HUES64 (cell line): ENCODE measurements around the gene RPS6KA5.

Experiments
- H3K27ac ChIP-seq: 2 replicates; pipeline ENCODE4 v1.7.0; 2013; ENCODE audit warnings: low read depth, low read length, inconsistent platforms
- H3K27me3 ChIP-seq: 2 replicates; pipeline ENCODE4 v1.6.1; 2013; ENCODE audit warnings: mild to moderate bottlenecking, low read length; ENCODE audit not compliant: insufficient read depth
- H3K36me3 ChIP-seq: 2 replicates; pipeline ENCODE4 v1.6.1; 2013; ENCODE audit warnings: mild to moderate bottlenecking, low read length; ENCODE audit not compliant: insufficient read depth
- H3K4me1 ChIP-seq: 2 replicates; pipeline ENCODE4 v1.6.1; 2013; ENCODE audit warnings: mild to moderate bottlenecking, low read length, moderate library complexity; ENCODE audit not compliant: insufficient read depth
- H3K4me3 ChIP-seq: 2 replicates; pipeline ENCODE4 v1.5.1; 2013; ENCODE audit warnings: mild to moderate bottlenecking, low read length, moderate library complexity
- H3K9ac ChIP-seq: 2 replicates; pipeline ENCODE4 v1.6.1; 2013; ENCODE audit warnings: mild to moderate bottlenecking, low read depth, low read length
- H3K9me3 ChIP-seq: 2 replicates; pipeline ENCODE4 v1.6.1; 2013; ENCODE audit warnings: low read depth, low read length; ENCODE audit not compliant: insufficient read depth
- WGBS: fragments of 150-250, 120-280 bp; methylation state at CpG from one replicate; pipeline ENCODE4 v1.1.7; 2013; ENCODE audit warnings: missing lambda C conversion rate; 5-methylcytosine and 5-hydroxymethylcytosine counted together

The RPS6KA5 gene

GRCh38 chr14:90936757-90937440 is 123.5 kb downstream of the RPS6KA5 start:
- Histone ChIP-seq H3K9me3 (peaks cover 27% of the 10 kb centered on the region), H3K4me3 (no peak overlapping the region), H3K4me1 (no peaks in the 10 kb centered on the region), H3K27ac (no peak overlapping the region), H3K36me3 (no peaks in the 10 kb centered on the region), H3K9ac (no peak overlapping the region), H3K27me3 (no peaks in the 10 kb centered on the region)
- 93% methylated on average over 2 of the region's 3 CpGs for WGBS

DNA sequence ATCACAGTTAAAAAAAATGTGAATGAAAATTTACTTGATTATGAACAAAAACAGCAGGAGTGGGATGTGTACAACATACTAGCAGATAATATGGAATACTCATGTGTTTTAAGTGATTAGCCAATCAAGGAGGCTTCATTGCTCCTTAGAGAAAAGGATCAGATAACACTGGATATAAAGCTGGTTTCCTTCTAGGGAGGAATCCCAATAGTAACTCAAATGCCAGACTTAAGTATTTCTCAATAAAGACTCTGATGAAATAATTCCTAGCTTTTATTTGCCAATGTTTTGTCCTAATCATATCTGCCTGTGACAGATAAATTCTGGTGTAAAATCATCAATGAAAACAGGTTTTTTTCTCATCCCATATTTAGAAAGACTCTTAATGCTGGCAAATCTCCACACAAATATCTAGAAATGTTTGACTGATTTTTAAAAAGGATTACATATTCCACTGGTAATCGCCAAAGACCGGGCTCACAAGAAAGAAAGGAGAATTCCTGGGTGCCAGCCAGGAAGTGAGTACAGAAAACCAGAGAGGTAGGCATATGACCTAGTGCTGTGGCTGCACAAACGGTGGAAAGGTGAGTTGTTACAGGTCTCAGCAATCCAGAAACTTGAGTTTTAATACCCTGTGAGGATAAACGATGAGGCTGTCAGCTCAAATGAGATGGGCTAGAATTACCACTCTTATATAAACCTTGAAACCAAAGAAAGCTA is 135.7 kb downstream of the RPS6KA5 start:
- Histone ChIP-seq H3K9ac (no peak overlapping the region), H3K27ac (no peak overlapping the region), H3K4me3 (no peak overlapping the region), H3K36me3 (no peaks in the 10 kb centered on the region), H3K9me3 (no peaks in the 10 kb centered on the region), H3K4me1 (no peaks in the 10 kb centered on the region), H3K27me3 (no peaks in the 10 kb centered on the region)
- 91% methylated on average over 4 of the region's 4 CpGs for WGBS

DNA sequence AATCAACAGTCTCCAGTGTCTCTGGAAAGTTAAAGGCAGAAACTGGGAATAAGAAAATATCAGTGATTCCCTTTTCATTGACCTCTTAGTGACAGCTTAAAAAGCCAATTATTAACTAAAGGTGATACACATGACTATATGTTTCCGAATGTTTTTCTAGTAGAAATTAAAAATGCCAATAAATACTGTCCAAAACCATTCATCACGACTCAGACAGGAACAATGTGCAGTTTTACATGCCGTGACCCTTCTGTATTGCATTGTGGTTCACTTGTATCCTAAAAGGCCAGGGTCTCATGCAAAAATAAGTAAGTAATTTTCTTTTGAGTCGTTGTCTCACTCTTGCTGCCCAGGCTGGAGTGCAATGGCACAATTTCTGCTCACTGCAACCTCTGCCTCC is 138.3 kb downstream of the RPS6KA5 start:
- H3K9ac ChIP-seq: no peak overlapping the region
- no peaks in the 10 kb centered on the region for H3K4me1 ChIP-seq
- H3K9me3 ChIP-seq: no peaks in the 10 kb centered on the region
- H3K4me3 ChIP-seq: no peak overlapping the region
- no peaks in the 10 kb centered on the region for H3K36me3 ChIP-seq
- no peaks in the 10 kb centered on the region for H3K27me3 ChIP-seq
- WGBS: 96% methylated on average over 4 of the region's 4 CpGs
- H3K27ac ChIP-seq: no peak overlapping the region

DNA sequence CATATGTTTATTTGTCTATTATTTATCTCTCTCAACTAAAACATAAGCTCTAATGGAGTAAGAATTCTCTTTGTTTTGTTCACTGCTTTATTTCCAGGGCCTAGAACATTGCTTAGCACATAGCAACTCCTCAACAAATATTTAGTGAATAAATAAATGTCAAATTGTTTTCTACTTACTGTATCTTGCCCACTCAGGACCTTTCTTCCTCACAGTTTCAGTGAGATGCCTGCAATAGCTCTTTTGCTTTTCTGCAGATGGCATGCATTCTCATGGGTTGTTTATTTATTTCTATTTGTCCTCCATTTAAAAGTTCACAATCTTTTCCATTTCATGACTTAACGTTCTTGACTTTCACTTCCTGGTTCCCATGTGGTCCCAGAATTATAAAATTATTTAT is 149.3 kb downstream of the RPS6KA5 start:
- Histone ChIP-seq H3K4me3 (no peak overlapping the region), H3K9ac (no peak overlapping the region), H3K36me3 (no peaks in the 10 kb centered on the region), H3K9me3 (no peaks in the 10 kb centered on the region), H3K27ac (no peak overlapping the region), H3K27me3 (no peaks in the 10 kb centered on the region), H3K4me1 (no peaks in the 10 kb centered on the region)
- no CpG with 5 or more reads among the region's 1 CpG for WGBS

DNA sequence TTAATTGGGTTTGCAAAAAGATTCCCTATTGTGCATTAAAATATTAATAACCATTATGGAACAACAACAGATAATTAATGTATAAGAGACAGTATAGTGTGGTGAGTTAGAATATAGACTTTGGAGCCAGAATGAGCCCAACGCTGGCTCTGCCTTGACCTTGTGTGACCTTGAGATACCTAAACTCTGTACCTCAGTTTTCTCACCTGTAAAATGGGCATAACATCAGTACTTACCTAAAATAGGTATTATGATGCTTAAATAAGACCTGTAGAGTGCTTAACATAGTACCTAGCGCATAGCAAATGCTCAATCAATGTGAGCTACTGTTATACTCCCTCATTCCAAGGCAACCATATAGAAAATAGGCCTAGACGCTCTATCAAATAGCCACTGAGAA is 153.3 kb downstream of the RPS6KA5 start:
- Histone ChIP-seq H3K36me3 (no peaks in the 10 kb centered on the region), H3K9me3 (no peaks in the 10 kb centered on the region), H3K4me3 (no peak overlapping the region), H3K9ac (no peak overlapping the region), H3K27ac (no peak overlapping the region), H3K4me1 (no peaks in the 10 kb centered on the region), H3K27me3 (no peaks in the 10 kb centered on the region)
- 100% methylated on average over 3 of the region's 3 CpGs for WGBS

DNA sequence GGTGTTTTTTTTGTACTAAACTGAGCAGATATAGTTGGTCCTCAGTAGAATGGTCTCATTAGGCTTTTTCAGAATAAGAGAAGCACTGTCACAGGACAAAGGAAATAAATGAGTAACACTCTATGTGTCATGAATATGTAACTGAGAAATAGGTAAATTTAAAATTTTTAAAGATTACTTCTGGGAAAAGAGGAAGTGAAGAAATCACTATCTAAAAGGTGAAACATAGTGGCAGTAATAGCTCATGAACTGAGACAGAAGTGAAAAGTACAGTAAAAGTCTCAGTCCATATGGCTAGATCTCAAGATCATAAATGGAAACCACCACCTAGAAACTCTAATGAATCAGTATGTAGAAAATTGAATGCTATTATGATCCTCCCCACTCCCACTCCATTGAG is 154.9 kb downstream of the RPS6KA5 start:
- Histone ChIP-seq H3K4me1 (no peaks in the 10 kb centered on the region), H3K27me3 (no peaks in the 10 kb centered on the region), H3K36me3 (no peaks in the 10 kb centered on the region), H3K9ac (no peak overlapping the region), H3K27ac (no peak overlapping the region), H3K4me3 (no peak overlapping the region), H3K9me3 (no peaks in the 10 kb centered on the region)

DNA sequence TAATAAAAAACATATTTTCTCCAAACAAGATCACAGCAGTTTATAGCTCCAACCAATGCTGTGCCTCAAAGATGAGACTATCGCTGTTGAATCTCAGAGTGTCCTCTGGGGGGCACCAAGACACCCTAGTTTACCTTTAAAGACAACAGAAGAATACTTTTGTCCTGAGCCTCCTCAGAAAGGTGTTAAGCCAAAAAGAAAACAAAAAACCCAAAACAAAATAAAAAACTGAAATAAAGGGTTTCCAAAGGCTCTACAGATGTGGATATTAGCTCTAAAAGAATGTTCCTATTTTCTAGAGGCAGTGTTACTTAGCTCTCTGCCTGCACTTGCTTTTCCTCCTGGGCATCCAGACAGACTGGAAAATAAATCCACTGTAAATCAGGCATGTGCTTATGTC is 157.3 kb downstream of the RPS6KA5 start:
- Histone ChIP-seq H3K9me3 (no peaks in the 10 kb centered on the region), H3K36me3 (peaks cover under 1% of the 10 kb centered on the region; the same call in 1 of the 2 replicates), H3K4me3 (no peak overlapping the region), H3K27ac (no peak overlapping the region), H3K9ac (no peak overlapping the region), H3K27me3 (no peaks in the 10 kb centered on the region), H3K4me1 (no peaks in the 10 kb centered on the region)
- 12% methylated on average over 1 of the region's 1 CpG for WGBS

DNA sequence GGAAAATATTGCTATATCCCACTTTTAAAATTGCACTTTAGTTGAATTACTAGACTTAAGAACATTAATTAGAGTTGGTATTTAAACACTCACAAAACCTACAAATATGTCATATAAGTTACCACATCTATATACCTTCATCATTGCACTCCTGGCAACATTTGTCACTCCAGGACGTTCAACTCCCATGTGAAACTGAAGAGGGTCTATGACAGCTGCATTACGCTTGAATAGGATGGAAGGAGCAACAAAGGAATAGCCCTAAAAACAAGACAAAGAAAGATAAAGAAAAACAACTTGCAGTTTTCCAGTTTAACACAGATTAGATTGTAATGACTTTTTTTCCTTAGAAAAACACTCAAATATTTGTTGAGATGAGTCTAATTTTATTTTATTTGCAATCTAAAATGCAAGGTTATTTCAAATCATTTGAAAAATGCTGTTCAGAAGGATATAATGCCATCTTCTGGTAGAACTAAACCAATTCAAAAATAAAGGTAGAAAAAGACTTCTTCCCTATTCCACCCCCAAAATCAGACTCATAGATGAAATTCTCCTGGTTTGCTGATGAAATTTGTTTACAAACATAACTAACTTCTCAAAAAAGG is 159.9 kb downstream of the RPS6KA5 start:
- 83% methylated on average over 2 of the region's 2 CpGs for WGBS
- Histone ChIP-seq H3K27me3 (no peaks in the 10 kb centered on the region), H3K4me3 (no peak overlapping the region), H3K9me3 (no peaks in the 10 kb centered on the region), H3K4me1 (no peaks in the 10 kb centered on the region), H3K36me3 (peaks cover 4% of the 10 kb centered on the region; the same call in 1 of the 2 replicates), H3K27ac (no peak overlapping the region), H3K9ac (no peak overlapping the region)

DNA sequence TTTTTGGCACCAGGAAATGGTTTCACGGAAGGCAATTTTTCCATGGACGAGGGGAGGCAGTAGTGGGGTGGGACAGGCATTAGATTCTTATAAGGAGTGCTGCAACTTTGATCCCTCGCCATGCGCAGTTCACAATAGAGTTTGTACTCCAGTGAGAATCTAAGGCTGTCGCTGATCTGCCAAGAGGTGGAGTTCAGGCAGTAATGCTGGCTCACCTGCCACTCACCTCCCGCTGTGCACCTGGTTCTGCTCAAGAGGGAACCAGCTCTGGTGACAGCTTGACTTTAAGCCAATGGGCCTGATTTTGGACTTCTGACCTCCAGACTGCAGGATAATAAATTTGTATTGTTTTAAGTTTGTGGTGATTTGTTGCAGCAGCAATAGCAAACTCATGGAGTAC is 163.4 kb downstream of the RPS6KA5 start:
- Histone ChIP-seq H3K27me3 (no peaks in the 10 kb centered on the region), H3K27ac (no peak overlapping the region), H3K9ac (no peak overlapping the region), H3K4me3 (no peak overlapping the region), H3K9me3 (no peaks in the 10 kb centered on the region), H3K36me3 (peaks cover 4% of the 10 kb centered on the region; the same call in 1 of the 2 replicates), H3K4me1 (no peaks in the 10 kb centered on the region)
- 95% methylated on average over 6 of the region's 6 CpGs for WGBS

- H3K4me1 ChIP-seq: no peaks in the 10 kb centered on the region
- 94% methylated on average over 5 of the region's 6 CpGs for WGBS
- H3K27me3 ChIP-seq: no peaks in the 10 kb centered on the region
- H3K9ac ChIP-seq: no peak overlapping the region
- H3K27ac ChIP-seq: no peak overlapping the region
- H3K9me3 ChIP-seq: no peaks in the 10 kb centered on the region
- H3K4me3 ChIP-seq: no peak overlapping the region
- H3K36me3 ChIP-seq: peaks cover 4% of the 10 kb centered on the region; the same call in 1 of the 2 replicates
These were observed 166.2 kb downstream of the RPS6KA5 start for GRCh38 chr14:90894241-90894640.

DNA sequence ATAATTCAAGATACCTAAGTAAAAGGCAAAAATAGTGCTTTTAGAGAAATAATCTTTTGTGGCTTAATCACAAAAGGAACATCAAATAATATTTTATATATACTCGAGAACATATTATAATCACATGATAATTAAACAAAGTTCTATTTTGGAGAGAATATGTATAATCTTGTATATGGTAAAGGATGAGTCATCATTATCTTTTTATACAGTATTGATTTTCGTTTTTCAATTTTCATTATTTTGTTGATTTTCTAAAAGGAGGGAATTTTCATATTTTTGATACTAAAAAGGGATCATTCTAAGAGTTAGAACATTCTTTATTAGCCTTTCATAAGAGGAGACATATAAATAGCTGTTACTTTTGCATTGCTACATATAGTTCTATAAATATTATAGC is 166.9 kb downstream of the RPS6KA5 start:
- Histone ChIP-seq H3K9me3 (no peaks in the 10 kb centered on the region), H3K9ac (no peak overlapping the region), H3K4me1 (no peaks in the 10 kb centered on the region), H3K27ac (no peak overlapping the region), H3K27me3 (no peaks in the 10 kb centered on the region), H3K4me3 (no peak overlapping the region), H3K36me3 (peaks cover 4% of the 10 kb centered on the region; the same call in 1 of the 2 replicates)
- WGBS: no CpG with 5 or more reads among the region's 2 CpGs
